ENCODE measurements around the gene CPVL. TPM values are rescaled to one million over a fixed set of nuclear protein-coding genes. Genes with fewer than 3 reads are reported as not detected.

Gene CPVL
- 10 to 100 TPM; 51.7 to 73.9 (median 57.5) TPM for polyA plus RNA-seq (ENCODE audit: insufficient read length in 3 of 3)
- long read RNA-seq, donor 1, transcript CPVL-201 (13 exons, 2,091 nt), result major isoform, 18 of 22 reads
- long read RNA-seq, donor 1, partial matches to known transcripts, result 0 of 22 reads
- long read RNA-seq, donor 1, other reads (novel, unspliced or antisense), result 0 of 22 reads
- long read RNA-seq, donor 2, transcript CPVL-201 (13 exons, 2,091 nt), result major isoform, 27 of 29 reads
- long read RNA-seq, donor 2, partial matches to known transcripts, result 0 of 29 reads
- long read RNA-seq, donor 2, other reads (novel, unspliced or antisense), result 0 of 29 reads
- long read RNA-seq, donor 3, transcript CPVL-201 (13 exons, 2,091 nt), result major isoform, 26 of 37 reads
- long read RNA-seq, donor 3, partial matches to known transcripts, result 9 of 37 reads
- long read RNA-seq, donor 3, other reads (novel, unspliced or antisense), result 0 of 37 reads
- long read RNA-seq, donor 4, transcript CPVL-201 (13 exons, 2,091 nt), result major isoform, 34 of 37 reads
- long read RNA-seq, donor 4, partial matches to known transcripts, result 0 of 37 reads
- long read RNA-seq, donor 4, other reads (novel, unspliced or antisense), result 0 of 37 reads
- long read RNA-seq, donor 5, transcript CPVL-201 (13 exons, 2,091 nt), result major isoform, 14 of 16 reads
- long read RNA-seq, donor 5, partial matches to known transcripts, result 0 of 16 reads
- long read RNA-seq, donor 5, other reads (novel, unspliced or antisense), result 0 of 16 reads
- long read RNA-seq, donor 6, transcript CPVL-201 (13 exons, 2,091 nt), result major isoform, 17 of 32 reads
- long read RNA-seq, donor 6, partial matches to known transcripts, result 14 of 32 reads
- long read RNA-seq, donor 6, other reads (novel, unspliced or antisense), result 0 of 32 reads
- long read RNA-seq, donor 7, transcript CPVL-201 (13 exons, 2,091 nt), result major isoform, 12 of 18 reads
- long read RNA-seq, donor 7, partial matches to known transcripts, result 5 of 18 reads
- long read RNA-seq, donor 7, other reads (novel, unspliced or antisense), result 0 of 18 reads
- long read RNA-seq, donor 8, partial matches to known transcripts, result 0 of 3 reads
- long read RNA-seq, donor 8, other reads (novel, unspliced or antisense), result 0 of 3 reads
- long read RNA-seq, donor 9, transcript CPVL-201 (13 exons, 2,091 nt), result major isoform, 26 of 34 reads
- long read RNA-seq, donor 9, partial matches to known transcripts, result 6 of 34 reads
- long read RNA-seq, donor 9, other reads (novel, unspliced or antisense), result 0 of 34 reads
- long read RNA-seq, donor 10, transcript CPVL-201 (13 exons, 2,091 nt), result major isoform, 15 of 15 reads
- long read RNA-seq, donor 10, partial matches to known transcripts, result 0 of 15 reads
- long read RNA-seq, donor 10, other reads (novel, unspliced or antisense), result 0 of 15 reads
- long read RNA-seq, donor 11, transcript CPVL-201 (13 exons, 2,091 nt), result major isoform, 13 of 22 reads
- long read RNA-seq, donor 11, partial matches to known transcripts, result 8 of 22 reads
- long read RNA-seq, donor 11, other reads (novel, unspliced or antisense), result 0 of 22 reads
- long read RNA-seq, donor 12, transcript CPVL-201 (13 exons, 2,091 nt), result major isoform, 37 of 39 reads
- long read RNA-seq, donor 12, partial matches to known transcripts, result 0 of 39 reads
- long read RNA-seq, donor 12, other reads (novel, unspliced or antisense), result 0 of 39 reads
- long read RNA-seq, donor 13, transcript CPVL-201 (13 exons, 2,091 nt), result major isoform, 5 of 5 reads
- long read RNA-seq, donor 13, partial matches to known transcripts, result 0 of 5 reads
- long read RNA-seq, donor 13, other reads (novel, unspliced or antisense), result 0 of 5 reads
- long read RNA-seq, donor 14, transcript CPVL-201 (13 exons, 2,091 nt), result major isoform, 15 of 27 reads
- long read RNA-seq, donor 14, partial matches to known transcripts, result 11 of 27 reads
- long read RNA-seq, donor 14, other reads (novel, unspliced or antisense), result 0 of 27 reads
- long read RNA-seq, donor 15, transcript CPVL-201 (13 exons, 2,091 nt), result major isoform, 32 of 46 reads
- long read RNA-seq, donor 15, partial matches to known transcripts, result 13 of 46 reads
- long read RNA-seq, donor 15, other reads (novel, unspliced or antisense), result 0 of 46 reads
- long read RNA-seq, donor 16, transcript CPVL-201 (13 exons, 2,091 nt), result major isoform, 18 of 20 reads
- long read RNA-seq, donor 16, partial matches to known transcripts, result 0 of 20 reads
- long read RNA-seq, donor 16, other reads (novel, unspliced or antisense), result 0 of 20 reads

- peak; percentile 34 for DNase-seq
These were observed at the start of gene CPVL for GRCh38 chr7:29146057-29146706. Gene CPVL (minus strand): TSS chr7:29146537. CDS start chr7:29121061, 25,476 bp downstream.

- peak; percentile 53 for DNase-seq
These were observed 48.5 kb upstream of the CPVL start, which contains the start of gene CHN2 for GRCh38 chr7:29194594-29195427. Gene CHN2 (plus strand): TSS chr7:29194775.

- DNase-seq, result no peak
These were observed 47.9 kb upstream of the CPVL start for GRCh38 chr7:29194206-29194593.

- DNase-seq, result no peak
These were observed 47.2 kb upstream of the CPVL start for GRCh38 chr7:29193316-29194205.

GRCh38 chr7:29192811-29193210 lies 46.5 kb upstream of the CPVL start:
- no peak for DNase-seq

GRCh38 chr7:29192323-29192722 lies 46.0 kb upstream of the CPVL start:
- no peak for DNase-seq

- DNase-seq, result no peak
These were observed 44.2 kb upstream of the CPVL start for GRCh38 chr7:29190349-29191045.

GRCh38 chr7:29189743-29190201 lies 43.4 kb upstream of the CPVL start:
- peak; percentile 71 for DNase-seq

GRCh38 chr7:29185613-29186012 lies 39.3 kb upstream of the CPVL start:
- DNase-seq, result no peak

GRCh38 chr7:29184599-29184998 lies 38.3 kb upstream of the CPVL start:
- DNase-seq, result no peak

GRCh38 chr7:29179115-29179514 lies 32.8 kb upstream of the CPVL start:
- DNase-seq, result no peak

GRCh38 chr7:29177963-29178600 lies 31.7 kb upstream of the CPVL start:
- no peak for DNase-seq

GRCh38 chr7:29173458-29173857 lies 27.1 kb upstream of the CPVL start:
- no peak for DNase-seq

GRCh38 chr7:29170781-29171180 lies 24.4 kb upstream of the CPVL start:
- DNase-seq, result no peak

- DNase-seq, result no peak
These were observed 21.4 kb upstream of the CPVL start for GRCh38 chr7:29167721-29168120.

- DNase-seq, result no peak
These were observed 17.5 kb upstream of the CPVL start for GRCh38 chr7:29163854-29164253.
